Endothelial cell of umbilical vein (primary cell): ENCODE data around the gene JDP2. TPM values are rescaled to one million over a fixed set of nuclear protein-coding genes. Genes with fewer than 3 reads are reported as not detected.

Experiments
- BruUV-seq: library from RNA; stranded (reverse); fragments of 400-500 nt; replicated peaks from 2 replicates; lab custom pipeline; 2021; lab: Mats Ljungman, UMichigan
- CTCF ChIA-PET: fragments of 300-600, 350-600 bp; sonication (Branson Sonifier 250); formaldehyde crosslinking; loops from one replicate; lab custom pipeline; 2021; ENCODE audit warnings: antibody characterized with exemption, inconsistent platforms; lab: Charles Lee
- POLR2A ChIA-PET: fragments of 300-600, 350-600 bp; sonication (Branson Sonifier 250); formaldehyde crosslinking; loops from one replicate; lab custom pipeline; 2021; ENCODE audit warnings: antibody characterized with exemption, inconsistent platforms; lab: Charles Lee
- DNase-seq: peaks from one replicate; pipeline ENCODE4 v3.0.0-alpha.2; 2011; ENCODE audit warnings: low read depth, low spot score
- FAIRE-seq: peaks from 2 replicates; lab custom pipeline; 2011; peaks lifted over from hg19 to GRCh38; lab: Jason Lieb, UNC
- H2AFZ ChIP-seq: 2 replicates; pipeline ENCODE4 v1.6.0; 2012; ENCODE audit warnings: low read depth, low read length, control low read depth, inconsistent platforms
- H3K27ac ChIP-seq: 2 replicates; pipeline ENCODE4 v1.5.1; 2011; ENCODE audit warnings: low read depth, mild to moderate bottlenecking, control low read depth, low read length, moderate library complexity; ENCODE audit not compliant: insufficient read depth
- H3K27me3 ChIP-seq, 2 experiments: 2 replicates each; pipeline versions ENCODE4 v1.6.0 to v1.6.1; 2011; ENCODE audit warnings: low read length in 2 of 2, mixed read lengths in 1 of 2; ENCODE audit not compliant: control insufficient read depth in 2 of 2, insufficient read depth in 2 of 2
- H3K36me3 ChIP-seq, 2 experiments: 2 replicates in 1 of 2; 3 replicates in 1 of 2; pipeline ENCODE4 v1.5.1; 2011; ENCODE audit warnings: low read length in 2 of 2, mild to moderate bottlenecking in 1 of 2, moderate library complexity in 1 of 2; ENCODE audit not compliant: control insufficient read depth in 2 of 2, insufficient read depth in 2 of 2; ENCODE audit errors: extremely low read depth in 1 of 2
- H3K4me1 ChIP-seq: 3 replicates; pipeline ENCODE4 v1.5.1; 2011; ENCODE audit warnings: mild to moderate bottlenecking, low read length; ENCODE audit not compliant: control insufficient read depth, insufficient read depth; ENCODE audit errors: extremely low read depth
- H3K4me2 ChIP-seq: 2 replicates; pipeline ENCODE4 v1.6.1; 2011; ENCODE audit warnings: low read length, control low read depth, mixed read lengths; ENCODE audit not compliant: insufficient read depth
- H3K4me3 ChIP-seq, 3 experiments: fragments of 200-600 bp in 1 of 3; sonication (generic), shearing (Covaris generic) in 1 of 3; replicated peaks in 1 of 3; 2 replicates each; pipeline ENCODE4 v1.5.1; 2011 to 2016; ENCODE audit warnings: control low read depth in 3 of 3, low read length in 3 of 3, mild to moderate bottlenecking in 2 of 3, inconsistent platforms in 1 of 3, low read depth in 1 of 3, moderate library complexity in 1 of 3; ENCODE audit not compliant: insufficient read depth in 1 of 3
- H3K79me2 ChIP-seq: 2 replicates; pipeline ENCODE4 v1.6.0; 2012; ENCODE audit warnings: low read length, inconsistent platforms; ENCODE audit not compliant: control insufficient read depth, insufficient read depth
- H3K9ac ChIP-seq: replicated peaks from 2 replicates; pipeline ENCODE3; 2011; ENCODE audit warnings: low read length, control low read depth; ENCODE audit not compliant: insufficient read depth; ENCODE audit errors: extremely low read depth
- H3K9me1 ChIP-seq: replicated peaks from 3 replicates; pipeline ENCODE4 v1.6.0; 2011; ENCODE audit warnings: mild to moderate bottlenecking, low read length; ENCODE audit not compliant: control insufficient read depth, insufficient read depth; ENCODE audit errors: extremely low read depth
- H3K9me3 ChIP-seq: replicated peaks from 2 replicates; pipeline ENCODE4 v1.5.1; 2012; ENCODE audit warnings: low read length, inconsistent platforms; ENCODE audit not compliant: control insufficient read depth, insufficient read depth
- H4K20me1 ChIP-seq: replicated peaks from 2 replicates; pipeline ENCODE3; 2011; ENCODE audit warnings: mild to moderate bottlenecking, low read length; ENCODE audit not compliant: control insufficient read depth, insufficient read depth; ENCODE audit errors: extremely low read depth
- EZH2 ChIP-seq: IDR thresholded peaks from 2 replicates; pipeline ENCODE4 v1.6.1; 2012; ENCODE audit warnings: borderline replicate concordance, low read depth, mild to moderate bottlenecking, moderate library complexity, low read length, inconsistent platforms; ENCODE audit not compliant: severe bottlenecking
- FOS ChIP-seq: IDR thresholded peaks from 2 replicates; pipeline ENCODE4 v1.6.1; 2011; ENCODE audit warnings: mild to moderate bottlenecking, low read length, moderate library complexity, borderline replicate concordance; ENCODE audit not compliant: insufficient read depth
- GATA2 ChIP-seq: IDR thresholded peaks from 2 replicates; pipeline ENCODE4 v1.7.0; 2011; ENCODE audit warnings: low read depth, mild to moderate bottlenecking, moderate library complexity, mixed read lengths, low read length; ENCODE audit not compliant: insufficient read length, insufficient read depth
- JUN ChIP-seq: IDR thresholded peaks from 2 replicates; pipeline ENCODE4 v1.6.1; 2011; ENCODE audit warnings: borderline replicate concordance, low read depth; ENCODE audit not compliant: insufficient read length, insufficient read depth
- MYC ChIP-seq: IDR thresholded peaks from one replicate; pipeline ENCODE4 v1.6.1; 2011; ENCODE audit warnings: mild to moderate bottlenecking, low read depth, low read length
- POLR2A ChIP-seq: IDR thresholded peaks from 2 replicates; pipeline ENCODE4 v1.6.1; 2012; ENCODE audit warnings: low read depth, mild to moderate bottlenecking, control low read depth, low read length
- POLR2AphosphoS5 ChIP-seq: IDR thresholded peaks from 2 replicates; pipeline ENCODE4 v1.6.1; 2012; ENCODE audit warnings: low read depth, mild to moderate bottlenecking, control low read depth, low read length, moderate library complexity; ENCODE audit not compliant: insufficient read depth
- dilution Hi-C: fragments of 300-500 bp; cut with MboI; formaldehyde crosslinking; loops from one replicate; pipeline ENCODE4 v1.15.0; 2019; ENCODE audit warnings: low sequenced_read_pairs; ENCODE audit not compliant: extremely low pct_ligation_motif_present
- intact Hi-C: fragments of 100-400 bp; cut with micrococcal nuclease; formaldehyde crosslinking; loops from one replicate; pipeline ENCODE4 v1.10.0; 2022
- polyA plus RNA-seq, 4 experiments: library from polyadenylated mRNA; depleted of rRNA in 3 of 4; stranded (reverse) in 3 of 4; unstranded in 1 of 4; fragments of >200 nt; gene quantifications; 2 replicates each; pipeline versions ENCODE4 v1.2.1 to v1.2.3, GENCODE V29; 2011 to 2012; ENCODE audit warnings: missing spikeins in 1 of 4
- total RNA-seq: library from RNA; stranded (reverse); gene quantifications from 2 replicates; pipeline ENCODE4 v1.2.3, GENCODE V29; 2021
- TF ChIP-seq, protein P1 (sequence below): IDR thresholded peaks from 2 replicates; pipeline ENCODE4 v1.6.1; 2011; ENCODE audit not compliant: insufficient read depth, insufficient read length
- TF ChIP-seq, protein P2 (sequence below), 2 donors: IDR thresholded peaks; 1 replicate in 1 of 2; 2 replicates in 1 of 2; pipeline ENCODE4 v1.5.1; 2011; ENCODE audit warnings: low read length in 2 of 2, mild to moderate bottlenecking in 2 of 2, moderate library complexity in 2 of 2, control low read depth in 1 of 2, inconsistent platforms in 1 of 2, low read depth in 1 of 2; ENCODE audit not compliant: insufficient read depth in 1 of 2; ENCODE audit errors: extremely low read depth in 1 of 2

Gene JDP2
- total and polyA plus RNA-seq, 2 donors (not counting 3 experiments of a cell fraction or from before 2014, with no cell fraction given), result 3.2 to 10.6 TPM

DNA sequence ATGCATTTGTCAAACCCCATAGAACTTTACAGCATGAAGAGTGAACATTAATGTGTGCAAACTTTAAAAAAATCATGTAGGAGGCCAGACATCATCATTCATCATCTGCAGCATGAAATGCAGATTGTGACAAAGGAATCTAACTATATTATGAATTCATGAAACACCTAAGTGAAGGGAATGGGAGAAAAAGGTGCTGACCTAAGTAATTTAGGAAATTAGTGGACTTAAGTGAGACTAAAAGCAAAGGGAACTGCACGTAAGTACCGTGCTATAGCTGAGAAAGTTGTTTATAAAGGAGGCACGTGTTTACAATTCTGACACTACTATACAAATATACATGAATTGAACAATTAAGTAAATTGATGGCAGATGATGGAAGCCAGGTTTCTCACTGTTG lies 37.6 kb upstream of the JDP2 start:
- Histone ChIP-seq H3K9me3 (no peaks in the 10 kb centered on the region), H3K36me3 (no peaks in the 10 kb centered on the region), H3K27ac (no peak overlapping the region), H3K4me1 (no peaks in the 10 kb centered on the region), H3K27me3 (peaks cover 19 to 33% of the 10 kb centered on the region in 2 experiments), H4K20me1 (no peaks in the 10 kb centered on the region), H3K9me1 (no peaks in the 10 kb centered on the region), H3K79me2 (no peaks in the 10 kb centered on the region), H2AFZ (no peak overlapping the region), H3K4me3 (no peak overlapping the region), H3K4me2 (no peak overlapping the region), H3K9ac (no peak overlapping the region)
- POLR2A ChIA-PET, result no interaction called here
- intact Hi-C loops (no loop called here), dilution Hi-C loops (no loop called here)
- FAIRE-seq (no peak), DNase-seq (no peak)
- CTCF ChIA-PET, result interaction anchor here (1.6 kb wide), 1 partner anchor 171 kb away, joined by 5 read pairs; no protein-coding TSS in a partner anchor
- no TSS peak for BruUV-seq
- TF ChIP-seq FOS, result no peak
- no peak for TF ChIP-seq MYC
- no peak for TF ChIP-seq POLR2A
- TF ChIP-seq, protein P1, sequence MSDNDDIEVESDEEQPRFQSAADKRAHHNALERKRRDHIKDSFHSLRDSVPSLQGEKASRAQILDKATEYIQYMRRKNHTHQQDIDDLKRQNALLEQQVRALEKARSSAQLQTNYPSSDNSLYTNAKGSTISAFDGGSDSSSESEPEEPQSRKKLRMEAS, result no peak
- TF ChIP-seq JUN, result no peak
- TF ChIP-seq EZH2, result no peak
- no peak for TF ChIP-seq GATA2
- TF ChIP-seq, protein P2, sequence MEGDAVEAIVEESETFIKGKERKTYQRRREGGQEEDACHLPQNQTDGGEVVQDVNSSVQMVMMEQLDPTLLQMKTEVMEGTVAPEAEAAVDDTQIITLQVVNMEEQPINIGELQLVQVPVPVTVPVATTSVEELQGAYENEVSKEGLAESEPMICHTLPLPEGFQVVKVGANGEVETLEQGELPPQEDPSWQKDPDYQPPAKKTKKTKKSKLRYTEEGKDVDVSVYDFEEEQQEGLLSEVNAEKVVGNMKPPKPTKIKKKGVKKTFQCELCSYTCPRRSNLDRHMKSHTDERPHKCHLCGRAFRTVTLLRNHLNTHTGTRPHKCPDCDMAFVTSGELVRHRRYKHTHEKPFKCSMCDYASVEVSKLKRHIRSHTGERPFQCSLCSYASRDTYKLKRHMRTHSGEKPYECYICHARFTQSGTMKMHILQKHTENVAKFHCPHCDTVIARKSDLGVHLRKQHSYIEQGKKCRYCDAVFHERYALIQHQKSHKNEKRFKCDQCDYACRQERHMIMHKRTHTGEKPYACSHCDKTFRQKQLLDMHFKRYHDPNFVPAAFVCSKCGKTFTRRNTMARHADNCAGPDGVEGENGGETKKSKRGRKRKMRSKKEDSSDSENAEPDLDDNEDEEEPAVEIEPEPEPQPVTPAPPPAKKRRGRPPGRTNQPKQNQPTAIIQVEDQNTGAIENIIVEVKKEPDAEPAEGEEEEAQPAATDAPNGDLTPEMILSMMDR (IDR thresholded peaks at IDR 0.05; ENCODE audit: extremely low read depth in 1 of 2, insufficient read depth in 1 of 2, low read depth in 1 of 2, low read length in 2 of 2), result no peak
- no peak for TF ChIP-seq POLR2AphosphoS5
